HEK293 (cell line): Measurements from ENCODE around the gene NOSIP.

Source experiments
- CTCF ChIA-PET: fragments of 350-600 bp; formaldehyde crosslinking; extraction: SDS; loops from one replicate; lab custom pipeline; 2021; ENCODE audit warnings: antibody characterized with exemption; lab: Yijun Ruan, JAX
- POLR2A ChIA-PET: fragments of 300-600 bp; formaldehyde crosslinking; extraction: SDS; loops from one replicate; lab custom pipeline; 2020; ENCODE audit warnings: antibody characterized with exemption, inconsistent platforms; lab: Yijun Ruan, JAX
- H3K27ac ChIP-seq: fragments of 200-500 bp; sonication (Bioruptor generic); 2 replicates; pipeline ENCODE4 v1.5.1; 2014; ENCODE audit warnings: low read depth, low read length, control low read depth, inconsistent platforms; ENCODE audit errors: extremely low read depth
- H3K36me3 ChIP-seq, 2 experiments: fragments of 200-500 bp in 1 of 2; sonication (Bioruptor generic) in 1 of 2; 1 replicate in 1 of 2; 2 replicates in 1 of 2; pipeline ENCODE4 v1.5.1; 2014 to 2017; ENCODE audit warnings: inconsistent platforms in 2 of 2, low read length in 2 of 2; ENCODE audit not compliant: control insufficient read depth in 2 of 2, insufficient read depth in 1 of 2
- H3K4me1 ChIP-seq: fragments of 200-500 bp; sonication (Bioruptor generic); 2 replicates; pipeline ENCODE4 v1.5.1; 2014; ENCODE audit warnings: mild to moderate bottlenecking, low read length, inconsistent platforms; ENCODE audit not compliant: control insufficient read depth, insufficient read depth
- H3K4me3 ChIP-seq: 2 replicates; pipeline ENCODE4 v1.5.1; 2011; ENCODE audit warnings: low read depth, mild to moderate bottlenecking, control low read depth, low read length, moderate library complexity
- H3K9me3 ChIP-seq: fragments of 200-500 bp; sonication (Bioruptor generic); 2 replicates; pipeline ENCODE4 v1.5.1; 2014; ENCODE audit warnings: low read depth, low read length, inconsistent platforms; ENCODE audit not compliant: control insufficient read depth, insufficient read depth
- GLIS1 ChIP-seq: fragments of 450-650 bp; formaldehyde crosslinking; IDR thresholded peaks from 2 replicates; pipeline ENCODE4 v1.5.1; 2016; ENCODE audit warnings: missing biosample characterization, missing genetic modification characterization
- TCF7L2 ChIP-seq: IDR thresholded peaks from 2 replicates; pipeline ENCODE4 v1.6.1; 2011; ENCODE audit warnings: low read depth, mild to moderate bottlenecking, inconsistent platforms, low read length, moderate library complexity, borderline replicate concordance
- WT1 ChIP-seq: fragments of 450-650 bp; formaldehyde crosslinking; IDR thresholded peaks from 2 replicates; pipeline ENCODE4 v1.5.1; 2016; ENCODE audit warnings: missing biosample characterization, missing genetic modification characterization
- ZEB2 ChIP-seq: fragments of 450-650 bp; formaldehyde crosslinking; IDR thresholded peaks from 2 replicates; pipeline ENCODE4 v1.5.1; 2016; ENCODE audit warnings: missing biosample characterization, missing genetic modification characterization
- ZIC2 ChIP-seq: fragments of 450-650 bp; formaldehyde crosslinking; IDR thresholded peaks from 2 replicates; pipeline ENCODE4 v1.5.1; 2016; ENCODE audit warnings: missing biosample characterization, missing genetic modification characterization
- ZNF138 ChIP-seq: fragments of 450-650 bp; formaldehyde crosslinking; IDR thresholded peaks from 2 replicates; pipeline ENCODE4 v1.5.1; 2016; ENCODE audit warnings: missing biosample characterization, missing genetic modification characterization, borderline replicate concordance
- ZNF140 ChIP-seq: fragments of 450-650 bp; formaldehyde crosslinking; IDR thresholded peaks from 2 replicates; pipeline ENCODE4 v1.5.1; 2016; ENCODE audit warnings: missing biosample characterization, missing genetic modification characterization
- ZNF184 ChIP-seq: fragments of 450-650 bp; IDR thresholded peaks from 2 replicates; pipeline ENCODE4 v1.5.1; 2018; ENCODE audit warnings: missing biosample characterization, mild to moderate bottlenecking, missing genetic modification characterization
- ZNF473 ChIP-seq: fragments of 450-650 bp; formaldehyde crosslinking; IDR thresholded peaks from 2 replicates; pipeline ENCODE4 v1.5.1; 2017; ENCODE audit warnings: missing biosample characterization, missing genetic modification characterization
- TF ChIP-seq, protein P1 (sequence below): fragments of 450-650 bp; formaldehyde crosslinking; IDR thresholded peaks from 2 replicates; pipeline ENCODE4 v1.5.1; 2016; ENCODE audit warnings: missing biosample characterization, missing genetic modification characterization
- TF ChIP-seq, protein P2 (sequence below): fragments of 450-650 bp; formaldehyde crosslinking; IDR thresholded peaks from 2 replicates; pipeline ENCODE4 v1.5.1; 2017; ENCODE audit warnings: missing biosample characterization, mild to moderate bottlenecking, missing genetic modification characterization, moderate library complexity
- TF ChIP-seq, protein P3 (sequence below): fragments of 450-650 bp; formaldehyde crosslinking; IDR thresholded peaks from 2 replicates; pipeline ENCODE4 v1.5.1; 2016; ENCODE audit warnings: missing biosample characterization, missing genetic modification characterization
- TF ChIP-seq, protein P4 (sequence below): fragments of 450-650 bp; formaldehyde crosslinking; IDR thresholded peaks from 2 replicates; pipeline ENCODE4 v1.5.1; 2016; ENCODE audit warnings: missing biosample characterization, missing genetic modification characterization
- TF ChIP-seq, protein P5 (sequence below): fragments of 450-650 bp; formaldehyde crosslinking; IDR thresholded peaks from 2 replicates; pipeline ENCODE4 v1.5.1; 2016; ENCODE audit warnings: missing biosample characterization, missing genetic modification characterization, low read depth
- TF ChIP-seq, protein P6 (sequence below): fragments of 450-650 bp; formaldehyde crosslinking; IDR thresholded peaks from 2 replicates; pipeline ENCODE4 v1.5.1; 2016; ENCODE audit warnings: missing biosample characterization, missing genetic modification characterization
- TF ChIP-seq, protein P7 (sequence below): fragments of 450-650 bp; formaldehyde crosslinking; IDR thresholded peaks from 2 replicates; pipeline ENCODE4 v1.5.1; 2016; ENCODE audit warnings: missing biosample characterization, missing genetic modification characterization
- TF ChIP-seq, protein P8 (sequence below): fragments of 450-650 bp; formaldehyde crosslinking; IDR thresholded peaks from 2 replicates; pipeline ENCODE4 v1.5.1; 2016; ENCODE audit warnings: missing biosample characterization, missing genetic modification characterization

The NOSIP gene

DNA sequence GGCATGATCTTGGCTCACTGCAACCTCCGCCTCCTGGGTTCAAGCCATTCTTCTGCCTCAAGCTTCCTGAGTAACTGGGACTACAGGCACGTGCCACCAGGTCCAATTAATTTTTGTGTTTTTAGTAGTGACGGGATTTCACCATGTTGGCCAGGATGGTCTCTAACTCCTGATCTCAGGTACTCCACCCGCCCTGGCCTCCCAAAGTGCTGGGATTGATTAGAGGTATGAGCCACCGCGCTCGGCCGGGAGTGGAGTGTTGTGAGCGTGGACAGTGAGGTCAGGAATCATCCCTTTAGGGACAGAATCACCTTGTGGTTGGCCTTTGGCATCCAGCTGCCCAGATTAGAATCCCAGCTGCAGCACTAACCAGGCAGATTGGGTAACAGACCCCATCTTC, 49.3 kb upstream of the NOSIP start:
- Histone ChIP-seq H3K27ac (no peak overlapping the region), H3K4me1 (0 out of 2 replicates have a peak, but pooled peaks cover 5% of the 10 kb centered on the region), H3K9me3 (no peaks in the 10 kb centered on the region), H3K4me3 (no peak overlapping the region)
- POLR2A ChIA-PET = interaction anchor here (1.8 to 3.4 kb wide), 2 partner anchors 11 to 12 kb away, joined by 4 to 21 read pairs; partner anchors contain the start of genes RRAS and SCAF1
- CTCF ChIA-PET = interaction anchor here (1.1 to 1.6 kb wide), 3 partner anchors 11 to 60 kb away, joined by 3 to 5 read pairs (median 4); no protein-coding TSS in a partner anchor
- TF ChIP-seq, protein P1, sequence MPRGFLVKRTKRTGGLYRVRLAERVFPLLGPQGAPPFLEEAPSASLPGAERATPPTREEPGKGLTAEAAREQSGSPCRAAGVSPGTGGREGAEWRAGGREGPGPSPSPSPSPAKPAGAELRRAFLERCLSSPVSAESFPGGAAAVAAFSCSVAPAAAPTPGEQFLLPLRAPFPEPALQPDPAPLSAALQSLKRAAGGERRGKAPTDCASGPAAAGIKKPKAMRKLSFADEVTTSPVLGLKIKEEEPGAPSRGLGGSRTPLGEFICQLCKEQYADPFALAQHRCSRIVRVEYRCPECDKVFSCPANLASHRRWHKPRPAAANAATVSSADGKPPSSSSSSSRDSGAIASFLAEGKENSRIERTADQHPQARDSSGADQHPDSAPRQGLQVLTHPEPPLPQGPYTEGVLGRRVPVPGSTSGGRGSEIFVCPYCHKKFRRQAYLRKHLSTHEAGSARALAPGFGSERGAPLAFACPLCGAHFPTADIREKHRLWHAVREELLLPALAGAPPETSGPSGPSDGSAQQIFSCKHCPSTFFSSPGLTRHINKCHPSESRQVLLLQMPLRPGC (tag by site-specific recombination) = no peak
- TF ChIP-seq, all 188 proteins: peak for 0
- peaks cover 25 to 27% of the 10 kb centered on the region in 2 experiments; a peak in 2 of 3 replicates for H3K36me3 ChIP-seq

DNA sequence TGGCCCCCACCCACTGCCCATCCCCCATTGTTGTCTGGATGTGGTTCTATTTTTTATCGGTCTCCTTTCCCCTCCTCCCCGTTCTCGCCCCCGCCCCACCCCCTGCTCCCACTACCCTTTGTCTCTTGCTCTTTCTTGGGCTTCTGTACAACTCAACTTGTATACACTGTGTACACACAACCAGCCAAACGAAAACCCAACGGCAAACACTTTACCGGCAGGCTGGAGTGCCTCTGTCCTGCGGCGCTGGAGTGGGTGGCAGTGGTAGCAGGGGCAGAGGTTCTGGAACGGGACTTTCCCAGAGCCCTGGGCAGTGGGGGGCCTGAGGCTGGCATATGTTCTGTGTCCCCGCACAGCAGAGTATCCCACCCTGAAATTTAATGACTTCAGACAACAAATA, 45.9 kb upstream of the NOSIP start:
- Histone ChIP-seq H3K9me3 (no peaks in the 10 kb centered on the region), H3K4me3 (no peak overlapping the region), H3K4me1 (0 out of 2 replicates have a peak, but pooled peaks cover 5% of the 10 kb centered on the region), H3K27ac (no peak overlapping the region), H3K36me3 (peaks cover 35 to 37% of the 10 kb centered on the region in 2 experiments)
- ChIA-PET CTCF (no interaction called here), POLR2A (interaction anchor here (0.7 kb wide), 1 partner anchor 32 kb away, joined by 4 read pairs; no protein-coding TSS in a partner anchor)
- TF ChIP-seq, protein P2, sequence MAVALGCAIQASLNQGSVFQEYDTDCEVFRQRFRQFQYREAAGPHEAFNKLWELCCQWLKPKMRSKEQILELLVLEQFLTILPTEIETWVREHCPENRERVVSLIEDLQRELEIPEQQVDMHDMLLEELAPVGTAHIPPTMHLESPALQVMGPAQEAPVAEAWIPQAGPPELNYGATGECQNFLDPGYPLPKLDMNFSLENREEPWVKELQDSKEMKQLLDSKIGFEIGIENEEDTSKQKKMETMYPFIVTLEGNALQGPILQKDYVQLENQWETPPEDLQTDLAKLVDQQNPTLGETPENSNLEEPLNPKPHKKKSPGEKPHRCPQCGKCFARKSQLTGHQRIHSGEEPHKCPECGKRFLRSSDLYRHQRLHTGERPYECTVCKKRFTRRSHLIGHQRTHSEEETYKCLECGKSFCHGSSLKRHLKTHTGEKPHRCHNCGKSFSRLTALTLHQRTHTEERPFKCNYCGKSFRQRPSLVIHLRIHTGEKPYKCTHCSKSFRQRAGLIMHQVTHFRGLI (tag by site-specific recombination) = no peak
- TF ChIP-seq ZIC2 (tag by site-specific recombination) (no peak), ZNF184 (tag by site-specific recombination) (no peak), ZNF140 (no peak), WT1 (tag by site-specific recombination) (no peak), ZEB2 (no peak), ZNF473 (no peak), TCF7L2 (no peak), ZNF138 (tag by site-specific recombination) (no peak), GLIS1 (tag by site-specific recombination) (no peak)
- TF ChIP-seq, protein P3, sequence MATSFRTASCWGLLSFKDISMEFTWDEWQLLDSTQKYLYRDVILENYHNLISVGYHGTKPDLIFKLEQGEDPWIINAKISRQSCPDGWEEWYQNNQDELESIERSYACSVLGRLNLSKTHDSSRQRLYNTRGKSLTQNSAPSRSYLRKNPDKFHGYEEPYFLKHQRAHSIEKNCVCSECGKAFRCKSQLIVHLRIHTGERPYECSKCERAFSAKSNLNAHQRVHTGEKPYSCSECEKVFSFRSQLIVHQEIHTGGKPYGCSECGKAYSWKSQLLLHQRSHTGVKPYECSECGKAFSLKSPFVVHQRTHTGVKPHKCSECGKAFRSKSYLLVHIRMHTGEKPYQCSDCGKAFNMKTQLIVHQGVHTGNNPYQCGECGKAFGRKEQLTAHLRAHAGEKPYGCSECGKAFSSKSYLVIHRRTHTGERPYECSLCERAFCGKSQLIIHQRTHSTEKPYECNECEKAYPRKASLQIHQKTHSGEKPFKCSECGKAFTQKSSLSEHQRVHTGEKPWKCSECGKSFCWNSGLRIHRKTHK (tag by site-specific recombination) = no peak
- TF ChIP-seq, protein P4, sequence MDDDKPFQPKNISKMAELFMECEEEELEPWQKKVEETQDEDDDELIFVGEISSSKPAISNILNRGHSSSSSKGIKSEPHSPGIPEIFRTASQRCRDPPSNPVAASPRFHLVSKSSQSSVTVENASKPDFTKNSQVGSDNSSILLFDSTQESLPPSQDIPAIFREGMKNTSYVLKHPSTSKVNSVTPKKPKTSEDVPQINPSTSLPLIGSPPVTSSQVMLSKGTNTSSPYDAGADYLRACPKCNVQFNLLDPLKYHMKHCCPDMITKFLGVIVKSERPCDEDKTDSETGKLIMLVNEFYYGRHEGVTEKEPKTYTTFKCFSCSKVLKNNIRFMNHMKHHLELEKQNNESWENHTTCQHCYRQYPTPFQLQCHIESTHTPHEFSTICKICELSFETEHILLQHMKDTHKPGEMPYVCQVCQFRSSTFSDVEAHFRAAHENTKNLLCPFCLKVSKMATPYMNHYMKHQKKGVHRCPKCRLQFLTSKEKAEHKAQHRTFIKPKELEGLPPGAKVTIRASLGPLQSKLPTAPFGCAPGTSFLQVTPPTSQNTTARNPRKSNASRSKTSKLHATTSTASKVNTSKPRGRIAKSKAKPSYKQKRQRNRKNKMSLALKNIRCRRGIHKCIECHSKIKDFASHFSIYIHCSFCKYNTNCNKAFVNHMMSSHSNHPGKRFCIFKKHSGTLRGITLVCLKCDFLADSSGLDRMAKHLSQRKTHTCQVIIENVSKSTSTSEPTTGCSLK = no peak
- TF ChIP-seq, protein P5, sequence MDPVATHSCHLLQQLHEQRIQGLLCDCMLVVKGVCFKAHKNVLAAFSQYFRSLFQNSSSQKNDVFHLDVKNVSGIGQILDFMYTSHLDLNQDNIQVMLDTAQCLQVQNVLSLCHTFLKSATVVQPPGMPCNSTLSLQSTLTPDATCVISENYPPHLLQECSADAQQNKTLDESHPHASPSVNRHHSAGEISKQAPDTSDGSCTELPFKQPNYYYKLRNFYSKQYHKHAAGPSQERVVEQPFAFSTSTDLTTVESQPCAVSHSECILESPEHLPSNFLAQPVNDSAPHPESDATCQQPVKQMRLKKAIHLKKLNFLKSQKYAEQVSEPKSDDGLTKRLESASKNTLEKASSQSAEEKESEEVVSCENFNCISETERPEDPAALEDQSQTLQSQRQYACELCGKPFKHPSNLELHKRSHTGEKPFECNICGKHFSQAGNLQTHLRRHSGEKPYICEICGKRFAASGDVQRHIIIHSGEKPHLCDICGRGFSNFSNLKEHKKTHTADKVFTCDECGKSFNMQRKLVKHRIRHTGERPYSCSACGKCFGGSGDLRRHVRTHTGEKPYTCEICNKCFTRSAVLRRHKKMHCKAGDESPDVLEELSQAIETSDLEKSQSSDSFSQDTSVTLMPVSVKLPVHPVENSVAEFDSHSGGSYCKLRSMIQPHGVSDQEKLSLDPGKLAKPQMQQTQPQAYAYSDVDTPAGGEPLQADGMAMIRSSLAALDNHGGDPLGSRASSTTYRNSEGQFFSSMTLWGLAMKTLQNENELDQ = no peak
- TF ChIP-seq, protein P6, sequence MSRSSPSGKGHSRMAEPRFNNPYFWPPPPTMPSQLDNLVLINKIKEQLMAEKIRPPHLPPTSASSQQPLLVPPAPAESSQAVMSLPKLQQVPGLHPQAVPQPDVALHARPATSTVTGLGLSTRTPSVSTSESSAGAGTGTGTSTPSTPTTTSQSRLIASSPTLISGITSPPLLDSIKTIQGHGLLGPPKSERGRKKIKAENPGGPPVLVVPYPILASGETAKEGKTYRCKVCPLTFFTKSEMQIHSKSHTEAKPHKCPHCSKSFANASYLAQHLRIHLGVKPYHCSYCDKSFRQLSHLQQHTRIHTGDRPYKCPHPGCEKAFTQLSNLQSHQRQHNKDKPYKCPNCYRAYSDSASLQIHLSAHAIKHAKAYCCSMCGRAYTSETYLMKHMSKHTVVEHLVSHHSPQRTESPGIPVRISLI (tag by site-specific recombination) = no peak
- TF ChIP-seq, protein P7, sequence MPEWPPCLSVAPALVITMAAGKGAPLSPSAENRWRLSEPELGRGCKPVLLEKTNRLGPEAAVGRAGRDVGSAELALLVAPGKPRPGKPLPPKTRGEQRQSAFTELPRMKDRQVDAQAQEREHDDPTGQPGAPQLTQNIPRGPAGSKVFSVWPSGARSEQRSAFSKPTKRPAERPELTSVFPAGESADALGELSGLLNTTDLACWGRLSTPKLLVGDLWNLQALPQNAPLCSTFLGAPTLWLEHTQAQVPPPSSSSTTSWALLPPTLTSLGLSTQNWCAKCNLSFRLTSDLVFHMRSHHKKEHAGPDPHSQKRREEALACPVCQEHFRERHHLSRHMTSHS (tag by site-specific recombination) = no peak
- TF ChIP-seq, protein P8, sequence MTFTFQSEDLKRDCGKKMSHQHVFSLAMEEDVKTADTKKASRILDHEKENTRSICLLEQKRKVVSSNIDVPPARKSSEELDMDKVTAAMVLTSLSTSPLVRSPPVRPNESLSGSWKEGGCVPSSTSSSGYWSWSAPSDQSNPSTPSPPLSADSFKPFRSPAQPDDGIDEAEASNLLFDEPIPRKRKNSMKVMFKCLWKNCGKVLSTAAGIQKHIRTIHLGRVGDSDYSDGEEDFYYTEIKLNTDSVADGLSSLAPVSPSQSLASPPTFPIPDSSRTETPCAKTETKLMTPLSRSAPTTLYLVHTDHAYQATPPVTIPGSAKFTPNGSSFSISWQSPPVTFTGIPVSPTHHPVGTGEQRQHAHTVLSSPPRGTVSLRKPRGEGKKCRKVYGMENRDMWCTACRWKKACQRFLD (tag by site-specific recombination) = no peak
